ENCODE data around the gene GADD45B. TPM values are rescaled to one million over a fixed set of nuclear protein-coding genes. Genes with fewer than 3 reads are reported as not detected.

GADD45B gene
- total and polyA plus RNA-seq, 2 donors (not counting 1 experiment from before 2014, with no cell fraction given): 32.5 to 61.7 TPM

DNA sequence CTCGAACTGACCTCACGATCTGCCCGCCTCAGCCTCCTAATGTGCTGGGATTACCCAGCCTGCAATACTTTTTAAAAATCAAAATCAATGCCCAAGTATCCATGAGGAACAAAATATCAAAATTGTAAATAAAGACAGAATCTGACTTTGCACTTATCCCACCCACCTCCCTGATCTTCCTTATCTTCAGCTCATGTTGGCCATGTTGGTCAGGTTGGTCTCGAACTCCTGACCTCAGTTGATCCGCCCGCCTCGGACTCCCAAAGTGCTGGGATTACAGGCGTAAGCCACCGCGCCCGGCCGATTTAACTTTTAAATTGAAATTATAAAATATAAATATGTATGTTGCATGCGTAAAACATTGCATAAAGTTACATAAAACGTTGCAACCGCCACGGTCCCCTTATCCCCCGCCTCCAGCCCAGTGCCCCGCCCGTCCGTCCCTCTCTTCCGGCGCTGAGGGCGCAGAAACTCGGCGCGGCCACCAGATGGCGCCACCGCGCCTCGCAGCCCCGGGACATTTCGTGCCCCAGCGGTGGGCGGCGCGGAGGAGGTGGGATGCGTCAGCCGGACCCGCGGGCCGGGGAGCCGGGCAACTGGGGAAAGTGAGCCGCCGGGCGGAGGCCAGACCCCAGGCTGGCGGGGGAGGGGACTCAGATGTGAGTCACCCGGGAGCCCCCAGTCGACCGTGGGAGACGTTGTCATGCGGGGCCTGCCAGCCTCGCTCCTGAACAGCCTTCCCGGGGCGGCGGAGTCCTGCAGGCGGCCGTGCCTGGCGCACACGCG, 1.5 kb upstream of the GADD45B start:
- H3K4me3 ChIP-seq (replicated peaks in 1 of 4; ENCODE audit: control extremely low read depth in 1 of 4, insufficient read depth in 1 of 4, low read depth in 3 of 4, low read length in 4 of 4): peak overlapping the region; percentile 43 to 92 (median 58)
- peak overlapping the region; percentile 98 for H3K4me2 ChIP-seq (ENCODE audit: extremely low read depth, insufficient read depth, low read length)
- H3K79me2 ChIP-seq (ENCODE audit: control insufficient read depth, insufficient read depth, low read length): peaks cover 23% of the 10 kb centered on the region
- no peaks in the 10 kb centered on the region for H3K27me3 ChIP-seq (ENCODE audit: control insufficient read depth, insufficient read depth, low read length)
- TF ChIP-seq CTCF (conservative IDR thresholded peaks at IDR 0.05 in 1 of 2, IDR thresholded peaks at IDR 0.05 in 1 of 2; ENCODE audit: low read depth in 1 of 2, low read length in 2 of 2) (peak; percentile 65 to 79), EZH2 (IDR thresholded peaks at IDR 0.05; ENCODE audit: low read length, missing control alignments) (no peak)
- no peaks in the 10 kb centered on the region for H3K9me3 ChIP-seq (ENCODE audit: control insufficient read depth, insufficient read depth, low read depth, low read length)
- H2AFZ ChIP-seq (ENCODE audit: low read length): no peak overlapping the region
- peak overlapping the region; percentile 82 for H3K27ac ChIP-seq (ENCODE audit: insufficient read depth, low read length)
- H3K36me3 ChIP-seq (ENCODE audit: control insufficient read depth, insufficient read depth, low read length): peaks cover 8% of the 10 kb centered on the region
- H3K4me1 ChIP-seq (ENCODE audit: control insufficient read depth, extremely low read depth, insufficient read depth, low read length): peaks cover 4% of the 10 kb centered on the region
- peak; percentile 85 to 91 for DNase-seq (ENCODE audit: low read depth in 2 of 2)
- H3K9ac ChIP-seq (ENCODE audit: insufficient read depth, low read length): peak overlapping the region; percentile 59
- H4K20me1 ChIP-seq (ENCODE audit: control insufficient read depth, extremely low read depth, insufficient read depth, low read length): no peaks in the 10 kb centered on the region

- TF ChIP-seq CTCF (conservative IDR thresholded peaks at IDR 0.05 in 1 of 2, IDR thresholded peaks at IDR 0.05 in 1 of 2; ENCODE audit: low read depth in 1 of 2, low read length in 2 of 2) (no peak), EZH2 (IDR thresholded peaks at IDR 0.05; ENCODE audit: low read length, missing control alignments) (no peak)
- Histone ChIP-seq H3K4me2 (ENCODE audit: extremely low read depth, insufficient read depth, low read length) (peak overlapping the region; percentile 98), H4K20me1 (ENCODE audit: control insufficient read depth, extremely low read depth, insufficient read depth, low read length) (no peaks in the 10 kb centered on the region), H2AFZ (ENCODE audit: low read length) (no peak overlapping the region), H3K9me3 (ENCODE audit: control insufficient read depth, insufficient read depth, low read depth, low read length) (no peaks in the 10 kb centered on the region), H3K27me3 (ENCODE audit: control insufficient read depth, insufficient read depth, low read length) (no peaks in the 10 kb centered on the region), H3K4me3 (replicated peaks in 1 of 4; ENCODE audit: control extremely low read depth in 1 of 4, insufficient read depth in 1 of 4, low read depth in 3 of 4, low read length in 4 of 4) (peak overlapping the region; percentile 43 to 92 (median 58)), H3K9ac (ENCODE audit: insufficient read depth, low read length) (peak overlapping the region; percentile 59), H3K79me2 (ENCODE audit: control insufficient read depth, insufficient read depth, low read length) (peaks cover 23% of the 10 kb centered on the region), H3K4me1 (ENCODE audit: control insufficient read depth, extremely low read depth, insufficient read depth, low read length) (no peaks in the 10 kb centered on the region), H3K36me3 (ENCODE audit: control insufficient read depth, insufficient read depth, low read length) (peaks cover 8% of the 10 kb centered on the region), H3K27ac (ENCODE audit: insufficient read depth, low read length) (peak overlapping the region; percentile 82)
- DNase-seq (ENCODE audit: low read depth in 2 of 2): peak; percentile 56 to 72
Observed at GRCh38 chr19:2475018-2475701, 767 bp upstream of the GADD45B start.

GRCh38 chr19:2476451-2477140, 669 bp downstream of the GADD45B start:
- Histone ChIP-seq H3K4me2 (ENCODE audit: extremely low read depth, insufficient read depth, low read length) (peak overlapping the region; percentile 72), H2AFZ (ENCODE audit: low read length) (no peak overlapping the region), H3K9ac (ENCODE audit: insufficient read depth, low read length) (peak overlapping the region; percentile 87), H3K36me3 (ENCODE audit: control insufficient read depth, insufficient read depth, low read length) (peaks cover 8% of the 10 kb centered on the region), H3K9me3 (ENCODE audit: control insufficient read depth, insufficient read depth, low read depth, low read length) (no peaks in the 10 kb centered on the region), H3K4me1 (ENCODE audit: control insufficient read depth, extremely low read depth, insufficient read depth, low read length) (no peaks in the 10 kb centered on the region), H4K20me1 (ENCODE audit: control insufficient read depth, extremely low read depth, insufficient read depth, low read length) (no peaks in the 10 kb centered on the region), H3K27ac (ENCODE audit: insufficient read depth, low read length) (peak overlapping the region; percentile 90), H3K27me3 (ENCODE audit: control insufficient read depth, insufficient read depth, low read length) (no peaks in the 10 kb centered on the region), H3K4me3 (replicated peaks in 1 of 4; ENCODE audit: control extremely low read depth in 1 of 4, insufficient read depth in 1 of 4, low read depth in 3 of 4, low read length in 4 of 4) (peak overlapping the region; percentile 90 to 100 (median 94)), H3K79me2 (ENCODE audit: control insufficient read depth, insufficient read depth, low read length) (peaks cover 23% of the 10 kb centered on the region)
- peak in 1 of 2 donors; percentile 76 for DNase-seq (ENCODE audit: low read depth in 2 of 2)
- TF ChIP-seq EZH2 (IDR thresholded peaks at IDR 0.05; ENCODE audit: low read length, missing control alignments) (no peak), CTCF (conservative IDR thresholded peaks at IDR 0.05 in 1 of 2, IDR thresholded peaks at IDR 0.05 in 1 of 2; ENCODE audit: low read depth in 1 of 2, low read length in 2 of 2) (no peak)

Measured in fibroblast of lung (primary cell).